Measurements from ENCODE around the gene ANKRD12. TPM values are rescaled to one million over a fixed set of nuclear protein-coding genes. Genes with fewer than 3 reads are reported as not detected.

The ANKRD12 gene
- total and polyA plus RNA-seq, 7 donors = 5.1 to 132 (median 88.5) TPM

- Histone ChIP-seq H3K9me3 (peaks cover 0 to 4% (median 1%) of the 10 kb centered on the region in 4 donors), H3K27ac (no peak overlapping the region), H3K4me3 (no peak overlapping the region), H3K27me3 (no peaks in the 10 kb centered on the region), H3K36me3 (no peaks in the 10 kb centered on the region), H3K4me1 (no peaks in the 10 kb centered on the region)
- WGBS, 2 donors = 93 to 96% methylated on average over 15 of the region's 15 CpGs
- TF ChIP-seq POLR2AphosphoS5 (IDR thresholded peaks at IDR 0.05) = no peak
- no peak for DNase-seq
- intact Hi-C loops (cut with DNase I) = no loop called here
These were observed 159.8 kb downstream of the ANKRD12 start for GRCh38 chr18:9296233-9297006.

- Histone ChIP-seq H3K36me3 (no peaks in the 10 kb centered on the region), H3K9me3 (peaks cover 0 to 4% (median 1%) of the 10 kb centered on the region in 4 donors), H3K4me1 (no peaks in the 10 kb centered on the region), H3K4me3 (no peak overlapping the region), H3K27ac (no peak overlapping the region), H3K27me3 (no peaks in the 10 kb centered on the region)
- WGBS, 2 donors = 95 to 98% methylated on average over 24 of the region's 24 CpGs
- DNase-seq = no peak
- intact Hi-C loops (cut with DNase I) = no loop called here
- TF ChIP-seq EP300 (IDR thresholded peaks at IDR 0.05) (no peak), POLR2AphosphoS5 (IDR thresholded peaks at IDR 0.05) (no peak), POLR2A (IDR thresholded peaks at IDR 0.05) (no peak), CTCF (IDR thresholded peaks at IDR 0.05) (no peak)
These were observed 160.4 kb downstream of the ANKRD12 start for GRCh38 chr18:9297007-9297393.

- no peak for TF ChIP-seq POLR2AphosphoS5 (IDR thresholded peaks at IDR 0.05)
- no peak for TF ChIP-seq CTCF (IDR thresholded peaks at IDR 0.05)
- TF ChIP-seq EP300 (IDR thresholded peaks at IDR 0.05) = no peak
- no peak for TF ChIP-seq POLR2A (IDR thresholded peaks at IDR 0.05)
- intact Hi-C loops (cut with DNase I) = no loop called here
- H3K4me1 ChIP-seq = no peaks in the 10 kb centered on the region
- no peak overlapping the region for H3K4me3 ChIP-seq
- H3K36me3 ChIP-seq = no peaks in the 10 kb centered on the region
- H3K27ac ChIP-seq = no peak overlapping the region
- WGBS, 2 donors = 95 to 96% methylated on average over 6 of the region's 6 CpGs
- no peaks in the 10 kb centered on the region for H3K27me3 ChIP-seq
- no peaks in the 10 kb centered on the region for H3K9me3 ChIP-seq
- no peak for DNase-seq
These were observed 167.9 kb downstream of the ANKRD12 start for GRCh38 chr18:9304388-9305070.

GRCh38 chr18:9319333-9319732 is 182.8 kb downstream of the ANKRD12 start:
- intact Hi-C loops (cut with DNase I) = no loop called here
- Histone ChIP-seq H3K27ac (no peak overlapping the region), H3K4me3 (no peak overlapping the region), H3K4me1 (no peaks in the 10 kb centered on the region), H3K27me3 (no peaks in the 10 kb centered on the region), H3K9me3 (no peaks in the 10 kb centered on the region), H3K36me3 (no peaks in the 10 kb centered on the region)
- WGBS, 2 donors = 21 to 59% methylated on average over 1 of the region's 1 CpG
- no peak for TF ChIP-seq POLR2AphosphoS5 (IDR thresholded peaks at IDR 0.05)
- no peak for TF ChIP-seq POLR2A (IDR thresholded peaks at IDR 0.05)
- TF ChIP-seq CTCF (IDR thresholded peaks at IDR 0.05) = no peak
- TF ChIP-seq EP300 (IDR thresholded peaks at IDR 0.05) = no peak
- no peak for DNase-seq

GRCh38 chr18:9321017-9321452 is 184.5 kb downstream of the ANKRD12 start:
- Histone ChIP-seq H3K27ac (no peak overlapping the region), H3K9me3 (no peaks in the 10 kb centered on the region), H3K4me3 (no peak overlapping the region), H3K4me1 (no peaks in the 10 kb centered on the region), H3K36me3 (no peaks in the 10 kb centered on the region), H3K27me3 (no peaks in the 10 kb centered on the region)
- TF ChIP-seq POLR2A (IDR thresholded peaks at IDR 0.05) = no peak
- no peak for TF ChIP-seq CTCF (IDR thresholded peaks at IDR 0.05)
- 46 to 57% methylated on average over 4 of the region's 4 CpGs for WGBS, 2 donors
- DNase-seq = no peak
- intact Hi-C loops (cut with DNase I) = no loop called here

Measured in sigmoid colon (tissue), 7 donors.